ENCODE data around the gene RARA.
A peak's percentile ranks its signal among the peaks of the same experiment; 100 is the strongest.
"Not testable (repeated sequence)": the region's sequence is repeated elsewhere in the genome, so short reads cannot be mapped to it uniquely, and the experiment has no call there.

The RARA gene

GRCh38 chr17:40297511-40297910 is 11.5 kb upstream of the RARA start:
- no peak for DNase-seq (ENCODE audit: low read depth, low spot score)

- DNase-seq (ENCODE audit: low read depth, low spot score), result no peak
Observed at GRCh38 chr17:40298726-40299125, 10.3 kb upstream of the RARA start.

- DNase-seq (ENCODE audit: low read depth, low spot score), result not testable (repeated sequence)
Observed at GRCh38 chr17:40299159-40299757, 9.7 kb upstream of the RARA start.

GRCh38 chr17:40301315-40301714 is 7.7 kb upstream of the RARA start:
- DNase-seq (ENCODE audit: low read depth, low spot score), result no peak

GRCh38 chr17:40303009-40303657 is 5.8 kb upstream of the RARA start:
- peak; percentile 53 for DNase-seq (ENCODE audit: low read depth, low spot score)

GRCh38 chr17:40303708-40304551 is 5.0 kb upstream of the RARA start:
- no peak for DNase-seq (ENCODE audit: low read depth, low spot score)

GRCh38 chr17:40304552-40304863 is 4.5 kb upstream of the RARA start:
- DNase-seq (ENCODE audit: low read depth, low spot score), result not testable (repeated sequence)

GRCh38 chr17:40304866-40305265 is 4.1 kb upstream of the RARA start:
- DNase-seq (ENCODE audit: low read depth, low spot score), result not testable (repeated sequence)

GRCh38 chr17:40306395-40306794 is 2.6 kb upstream of the RARA start:
- DNase-seq (ENCODE audit: low read depth, low spot score), result no peak

GRCh38 chr17:40307001-40307730 is 1.8 kb upstream of the RARA start:
- DNase-seq (ENCODE audit: low read depth, low spot score), result peak; percentile 30

GRCh38 chr17:40307740-40308239 is 1.2 kb upstream of the RARA start:
- DNase-seq (ENCODE audit: low read depth, low spot score), result no peak

- no peak for DNase-seq (ENCODE audit: low read depth, low spot score)
Observed at GRCh38 chr17:40309949-40310510, 1.1 kb downstream of the RARA start.

- DNase-seq (ENCODE audit: low read depth, low spot score), result no peak
Observed at GRCh38 chr17:40310882-40311391, 2.0 kb downstream of the RARA start.

- DNase-seq (ENCODE audit: low read depth, low spot score), result no peak
Observed at GRCh38 chr17:40311575-40311974, 2.6 kb downstream of the RARA start.

- DNase-seq (ENCODE audit: low read depth, low spot score), result no peak
Observed at GRCh38 chr17:40312131-40312731, 3.3 kb downstream of the RARA start.

- no peak for DNase-seq (ENCODE audit: low read depth, low spot score)
Observed at GRCh38 chr17:40312893-40313667, 4.1 kb downstream of the RARA start.

GRCh38 chr17:40313668-40314583 is 4.9 kb downstream of the RARA start:
- DNase-seq (ENCODE audit: low read depth, low spot score), result no peak

GRCh38 chr17:40314584-40314956 is 5.6 kb downstream of the RARA start:
- DNase-seq (ENCODE audit: low read depth, low spot score), result no peak

- no peak for DNase-seq (ENCODE audit: low read depth, low spot score)
Observed at GRCh38 chr17:40315206-40315605, 6.2 kb downstream of the RARA start.
